LoVo (cell line): ENCODE data around the gene CCDC159.
"Not testable (repeated sequence)": the region's sequence is repeated elsewhere in the genome, so short reads cannot be mapped to it uniquely, and the experiment has no call there.

Experiments
- DNase-seq: peaks from one replicate; pipeline ENCODE4 v3.0.0-alpha.2; 2016; ENCODE audit warnings: low spot score

CCDC159 gene

DNA sequence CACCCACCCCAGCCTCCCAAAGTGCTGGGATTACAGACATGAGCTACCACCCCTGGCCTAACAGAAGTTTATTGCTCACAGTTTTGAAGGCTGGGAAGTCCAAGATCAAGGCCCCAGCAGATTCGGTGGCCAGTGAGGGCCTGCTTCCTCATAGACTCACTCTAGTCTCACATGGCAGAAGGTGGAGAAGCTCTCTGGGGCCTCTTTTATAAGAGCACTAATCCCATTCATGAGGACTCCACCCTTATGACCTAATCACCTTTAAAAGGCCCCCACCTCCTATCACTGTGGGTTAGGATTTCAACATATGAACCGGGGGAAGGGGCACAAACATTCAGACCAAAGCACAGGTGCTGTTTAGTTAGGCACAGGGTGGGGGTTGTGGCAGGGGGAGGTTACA lies 21.2 kb downstream of the CCDC159 start:
- no peak for DNase-seq

DNA sequence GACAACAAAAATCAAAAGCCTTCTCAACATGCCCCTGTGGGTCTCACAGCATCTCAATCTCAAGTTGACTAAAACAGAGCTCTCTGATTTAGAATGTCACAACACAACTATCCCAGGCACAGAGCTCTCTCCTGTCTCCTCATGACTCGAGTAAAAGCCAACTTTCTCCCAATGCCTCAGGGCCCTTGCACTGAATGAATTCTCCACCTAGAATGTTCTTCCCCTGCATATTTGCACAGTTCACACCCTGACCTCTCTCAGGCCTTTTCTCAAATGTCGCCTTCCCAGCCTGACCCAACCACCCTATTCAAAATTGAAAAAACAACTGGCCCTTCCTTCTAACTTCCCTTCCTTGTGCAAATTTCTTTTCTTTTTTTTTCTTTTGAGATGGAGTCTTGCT lies 24.4 kb downstream of the CCDC159 start:
- no peak for DNase-seq

- no peak for DNase-seq
Measured at GRCh38 chr19:11373166-11373884, 27.0 kb downstream of the CCDC159 start.

- DNase-seq: no peak
Measured at GRCh38 chr19:11373885-11374432, 27.6 kb downstream of the CCDC159 start.

DNA sequence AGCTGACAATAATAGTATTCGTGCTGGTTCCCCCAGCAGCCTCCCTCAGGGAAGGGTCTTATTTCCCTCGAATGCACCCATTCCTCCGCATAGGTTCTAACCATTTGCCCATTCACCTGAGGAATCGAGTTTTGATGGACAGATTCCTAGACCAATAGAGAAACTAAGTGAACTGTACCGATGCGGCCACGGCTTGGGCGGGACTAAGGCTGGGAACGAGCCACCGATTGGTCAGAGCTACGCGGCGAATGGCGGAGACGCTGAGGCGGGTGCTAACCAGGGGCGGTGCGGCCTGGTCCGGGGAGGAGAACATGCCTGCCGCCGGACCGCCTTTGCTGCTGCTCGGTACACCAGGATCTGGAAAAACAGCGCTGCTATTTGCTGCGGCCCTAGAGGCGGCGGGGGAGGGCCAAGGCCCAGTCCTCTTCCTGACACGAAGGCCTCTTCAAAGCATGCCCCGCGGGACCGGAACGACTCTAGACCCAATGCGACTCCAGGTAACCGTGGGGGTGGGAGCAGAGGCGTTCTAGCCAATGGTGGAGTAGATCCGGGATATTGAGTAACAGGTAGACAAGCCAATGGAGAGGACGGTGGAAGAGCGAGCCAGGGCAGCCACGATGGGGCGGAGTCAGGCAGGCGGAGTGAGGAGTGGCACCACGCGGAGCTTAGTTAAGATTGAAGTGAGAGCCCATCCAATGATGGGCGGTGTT lies 28.3 kb downstream of the CCDC159 start, which contains the start of gene SWSAP1:
SWSAP1 (plus strand) TSS at position 234 of the 710 bp plus-strand sequence; CDS start at position 249, 15 bp downstream.
- DNase-seq: peak; percentile 99

GRCh38 chr19:11375143-11375948 lies 29.0 kb downstream of the CCDC159 start:
- no peak for DNase-seq

DNA sequence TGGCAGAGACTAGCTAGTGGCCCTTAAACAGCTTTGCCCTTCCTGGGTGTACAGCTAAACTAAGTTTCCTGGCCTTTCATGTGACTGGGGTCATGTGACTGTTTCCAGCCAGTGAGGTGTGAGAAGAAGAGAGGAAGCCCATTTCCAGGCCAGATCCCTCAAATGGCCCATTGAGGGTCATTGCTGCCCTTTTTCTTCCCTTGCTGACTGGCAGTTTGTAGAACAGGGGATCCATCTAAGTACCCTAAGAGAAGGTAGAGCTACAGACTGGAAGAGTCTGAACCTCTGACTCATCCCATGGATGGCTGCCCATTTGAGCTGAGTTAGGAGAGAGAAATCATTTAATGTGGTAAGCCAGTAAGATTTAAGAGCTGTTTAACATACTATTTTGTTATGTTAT lies 30.9 kb downstream of the CCDC159 start:
- DNase-seq: no peak

- DNase-seq: no peak
Measured at GRCh38 chr19:11377756-11378155, 31.4 kb downstream of the CCDC159 start.

- DNase-seq: peak; percentile 41
Measured at GRCh38 chr19:11378319-11379189, 32.2 kb downstream of the CCDC159 start.

- DNase-seq: not testable (repeated sequence)
Measured at GRCh38 chr19:11379269-11379845, 33.0 kb downstream of the CCDC159 start.

DNA sequence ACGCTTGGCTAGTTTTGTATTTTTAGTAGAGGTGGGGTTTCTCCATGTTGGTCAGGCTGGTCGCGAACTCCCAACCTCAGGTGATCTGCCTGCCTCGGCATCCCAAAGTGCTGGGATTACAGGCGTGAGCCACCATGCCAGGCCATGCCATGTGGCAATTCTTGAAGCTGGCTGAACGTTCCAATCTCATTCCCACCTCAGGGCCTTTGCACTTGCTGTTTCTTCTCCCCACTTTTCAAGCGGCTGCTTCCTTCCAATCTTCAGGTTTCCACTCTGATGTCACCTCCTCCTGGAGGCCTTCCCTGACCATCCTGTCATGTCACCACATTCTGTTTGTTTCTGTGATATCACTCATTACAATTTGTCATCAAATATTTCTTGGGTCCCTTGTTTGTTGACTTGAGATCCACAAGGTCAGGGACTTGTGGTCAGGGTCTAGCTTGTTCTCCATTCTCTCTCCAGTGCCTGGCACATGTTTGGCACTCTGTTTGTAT lies 33.6 kb downstream of the CCDC159 start:
- no peak for DNase-seq

DNA sequence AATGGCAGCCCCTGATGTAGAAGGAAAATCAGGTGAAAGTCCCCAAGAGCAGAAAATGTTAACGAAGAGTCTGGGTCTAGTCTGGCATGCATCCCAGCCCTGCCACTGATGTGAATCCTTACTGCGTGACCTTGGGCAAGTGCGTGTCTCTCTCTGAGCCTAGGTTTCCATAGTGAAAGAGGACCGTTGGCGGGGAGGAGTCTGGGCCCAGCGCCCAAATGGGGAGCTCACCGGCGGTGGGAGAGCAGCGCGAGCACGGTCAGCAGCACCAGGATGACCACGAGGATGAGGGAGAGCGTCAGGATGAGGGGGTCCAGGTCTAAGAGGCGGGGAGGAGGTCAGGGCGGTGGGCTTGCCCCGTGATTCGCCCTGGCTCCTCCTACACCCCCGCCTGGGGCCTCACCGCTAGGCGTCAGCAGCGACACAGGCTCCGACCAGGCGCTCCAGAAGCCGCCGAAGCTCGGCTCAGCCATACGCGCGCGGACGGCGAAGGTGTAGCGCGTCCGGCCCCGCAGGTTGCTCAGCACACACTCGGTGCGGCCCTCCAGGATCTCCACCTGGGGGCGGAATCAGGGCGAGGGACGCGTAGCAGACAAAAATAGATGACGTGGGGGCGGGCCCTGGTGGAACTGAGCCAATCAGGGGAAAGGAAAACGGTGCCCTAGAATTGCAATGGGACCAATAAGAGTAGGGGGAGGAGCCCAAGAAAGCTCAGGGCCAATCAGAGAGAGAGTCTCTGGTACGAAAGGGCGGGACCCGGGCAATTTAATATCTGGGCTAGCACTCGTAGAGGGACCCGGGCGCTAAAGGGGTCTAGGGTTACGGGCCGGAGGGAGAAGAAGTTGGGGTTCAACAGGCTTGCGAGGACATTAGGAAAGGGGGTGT lies 34.6 kb downstream of the CCDC159 start:
- peak; percentile 98 for DNase-seq

DNA sequence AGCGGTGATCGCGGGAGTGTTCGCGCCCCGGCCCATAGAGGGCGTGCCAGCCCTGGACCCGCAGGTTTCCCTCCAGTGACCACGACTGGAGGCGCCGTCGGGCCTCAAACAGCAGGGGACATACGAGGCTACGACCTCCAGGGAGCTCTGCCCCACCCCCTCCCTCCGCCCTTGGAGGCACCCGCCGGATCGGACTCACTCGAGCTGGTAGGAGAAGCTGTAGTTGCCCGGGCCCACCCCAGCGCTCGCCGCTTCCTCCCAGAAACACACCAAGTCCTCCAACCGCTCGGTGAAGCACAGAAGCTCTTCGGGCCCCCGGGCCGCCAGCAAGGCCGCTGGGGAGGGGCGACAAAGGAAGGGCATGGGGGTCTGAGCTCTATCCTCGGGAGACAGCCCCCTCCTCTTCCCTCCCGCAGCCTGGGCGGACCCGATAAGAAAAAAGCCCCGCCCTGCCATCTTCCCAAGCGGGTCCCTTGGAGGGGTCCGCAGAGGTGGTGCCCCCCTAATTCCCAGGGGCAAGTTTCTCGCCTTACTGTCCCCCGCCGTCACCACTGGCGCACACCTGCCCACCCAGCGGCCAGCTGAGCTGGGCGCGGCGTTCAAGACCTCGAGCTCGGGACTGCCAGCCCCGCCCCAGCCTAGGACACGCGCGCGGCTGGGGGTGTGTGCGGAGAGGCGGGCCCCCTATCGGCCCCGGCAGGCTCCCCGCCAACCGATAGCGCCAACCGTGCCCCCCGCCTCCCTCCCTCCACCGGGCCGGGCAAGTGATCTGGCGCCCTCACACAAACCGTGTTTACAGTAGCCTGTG lies 36.8 kb downstream of the CCDC159 start:
- no peak for DNase-seq

- no peak for DNase-seq
Measured at GRCh38 chr19:11383706-11384048, 37.4 kb downstream of the CCDC159 start.

DNA sequence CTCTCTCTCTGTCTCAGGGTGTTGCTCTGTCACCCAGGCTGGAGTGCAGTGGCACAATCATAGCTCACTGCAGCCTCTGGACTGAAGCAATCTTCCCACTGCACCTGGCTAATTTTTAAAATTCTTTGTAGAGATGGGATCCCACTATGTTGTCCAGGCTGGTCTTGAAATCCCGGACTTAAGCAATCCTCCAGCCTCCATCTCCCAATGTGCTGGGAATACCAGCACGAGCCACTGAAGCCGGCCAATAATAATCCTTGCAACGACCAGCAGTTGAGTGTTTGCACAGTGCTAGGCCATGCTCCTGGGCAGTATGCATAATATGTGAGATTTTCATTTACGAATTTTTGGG lies 38.4 kb downstream of the CCDC159 start:
- DNase-seq: no peak

DNA sequence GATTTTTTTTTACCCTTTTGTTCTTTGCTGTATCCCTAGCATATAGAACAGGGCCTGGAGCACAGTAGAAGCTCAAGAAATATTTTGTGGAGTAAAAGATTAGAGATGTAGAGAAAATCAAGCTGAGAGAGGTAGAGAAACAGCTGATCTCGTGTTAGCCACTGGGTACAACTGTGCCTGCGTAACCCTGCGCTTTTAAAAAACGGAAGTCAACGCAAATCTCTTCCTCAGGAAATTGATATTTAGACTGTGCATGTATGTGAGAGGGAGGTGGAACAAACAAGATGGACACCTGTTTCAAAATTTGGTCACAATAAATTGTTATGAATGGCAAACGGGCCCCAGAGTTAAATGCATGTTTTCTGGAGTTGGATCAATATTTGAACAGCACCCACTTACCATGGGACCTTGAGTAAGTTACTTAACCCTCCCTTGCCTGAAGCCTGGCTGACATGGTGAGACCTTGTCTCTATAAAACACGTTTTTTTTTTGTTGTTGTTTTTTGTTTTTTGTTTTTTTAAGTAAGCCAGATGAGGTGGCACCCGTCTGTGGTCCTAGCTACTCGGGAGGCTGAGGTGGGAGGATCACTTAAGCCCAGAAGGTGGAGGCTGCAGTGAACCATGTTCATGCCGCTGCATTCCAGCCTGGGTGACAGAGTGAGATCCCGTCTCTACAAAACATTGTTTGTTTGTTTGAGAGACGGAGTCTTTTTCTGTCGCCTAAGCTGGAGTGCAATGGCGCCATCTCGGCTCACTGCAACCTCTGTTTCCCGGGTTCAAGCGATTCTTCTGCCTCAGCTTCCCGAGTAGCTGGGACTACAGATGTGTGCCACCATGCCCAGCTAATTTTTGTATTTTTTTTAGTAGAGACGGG lies 41.1 kb downstream of the CCDC159 start:
- DNase-seq: no peak

DNA sequence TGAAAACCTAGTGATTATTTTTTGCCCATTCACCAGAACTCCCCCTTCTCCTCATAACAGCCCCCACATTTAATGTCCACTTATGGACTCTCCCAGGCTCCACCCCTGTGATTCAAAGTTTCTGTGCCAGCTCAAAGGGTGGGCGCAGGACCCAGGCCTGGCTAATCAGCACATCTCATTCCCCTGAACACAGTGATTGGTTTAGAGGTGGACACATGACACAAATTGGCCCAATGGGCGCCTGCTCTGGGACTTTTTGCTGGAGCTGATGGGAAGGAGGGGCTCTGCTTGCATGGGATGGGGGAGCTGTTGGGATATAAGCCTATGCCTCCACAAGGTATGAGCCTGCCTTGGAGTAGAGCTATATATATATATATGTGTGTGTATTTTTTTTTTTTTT lies 44.0 kb downstream of the CCDC159 start:
- DNase-seq: no peak
